Activated naive CD8-positive, alpha-beta T cell treated with anti-CD3 and anti-CD28 coated beads, Interleukin-2, amount 50 U/mL, for 16 hours (primary cell): ENCODE measurements around the gene RGS17.
"Not testable (repeated sequence)": the region's sequence is repeated elsewhere in the genome, so short reads cannot be mapped to it uniquely, and the experiment has no call there.

Source experiments
- DNase-seq: peaks from one replicate; pipeline ENCODE4 v3.0.0-alpha.2; 2020; ENCODE audit warnings: low read depth, low spot score

The RGS17 gene

GRCh38 chr6:153125032-153125431, 6.0 kb downstream of the RGS17 start:
- no peak for DNase-seq

- DNase-seq = no peak
These were observed 7.3 kb downstream of the RGS17 start for GRCh38 chr6:153123801-153124200.

DNA sequence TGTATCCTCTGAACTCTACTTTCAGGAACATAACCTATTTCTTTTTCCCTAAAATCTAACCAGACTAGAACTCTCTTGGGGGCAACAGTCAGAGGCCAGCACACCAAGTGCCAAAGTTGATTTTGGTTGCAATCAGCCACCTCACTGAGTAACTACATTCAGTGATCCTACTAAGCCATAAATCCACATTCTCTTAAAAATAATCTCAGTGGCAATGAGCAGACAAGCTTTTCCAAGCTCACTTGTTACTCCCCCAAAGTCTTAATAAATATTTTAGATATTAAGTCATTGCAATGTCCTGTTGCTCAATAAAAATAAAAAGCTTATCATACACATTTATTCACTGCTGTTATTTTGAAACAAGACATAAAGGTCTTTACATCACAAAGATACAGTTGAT, 9.8 kb downstream of the RGS17 start:
- no peak for DNase-seq

- no peak for DNase-seq
These were observed 12.8 kb downstream of the RGS17 start for GRCh38 chr6:153117986-153118879.

DNA sequence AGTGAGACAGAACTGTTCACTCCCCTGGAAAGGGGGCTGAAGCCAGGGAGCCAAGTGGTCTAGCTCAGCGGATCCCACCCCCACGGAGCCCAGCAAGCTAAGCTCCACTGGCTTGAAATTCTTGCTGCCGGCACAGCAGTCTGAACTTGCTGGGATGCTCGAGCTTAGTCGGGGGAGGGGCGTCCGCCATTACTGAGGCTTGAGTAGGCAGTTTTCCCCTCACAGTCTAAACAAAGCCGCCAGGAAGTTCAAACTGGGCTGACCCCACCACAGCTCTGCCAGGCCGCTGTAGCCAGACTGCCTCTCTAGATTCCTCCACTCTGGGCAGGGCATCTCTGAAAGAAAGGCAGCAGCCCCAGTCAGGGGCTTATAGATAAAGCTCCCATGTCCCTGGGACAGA, 20.0 kb downstream of the RGS17 start:
- DNase-seq = not testable (repeated sequence)

DNA sequence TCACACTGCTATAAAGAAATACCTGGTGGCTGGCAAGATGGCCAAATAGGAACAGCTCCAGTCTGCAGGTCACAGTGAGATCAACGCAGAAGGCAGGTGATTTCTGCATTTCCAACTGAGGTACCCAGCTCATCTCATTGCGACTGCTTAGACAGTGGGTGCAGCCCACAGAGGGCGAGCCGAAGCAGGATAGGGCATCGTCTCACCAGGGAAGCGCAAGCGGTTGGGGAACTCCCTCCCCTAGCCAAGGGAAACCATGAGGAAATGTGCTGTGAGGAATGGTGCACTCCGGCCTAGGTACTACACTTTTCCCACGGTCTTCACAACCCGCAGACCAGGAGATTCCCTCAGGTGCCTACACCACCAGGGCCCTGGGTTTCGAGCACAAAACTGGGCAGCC, 20.5 kb downstream of the RGS17 start:
- DNase-seq = not testable (repeated sequence)

DNA sequence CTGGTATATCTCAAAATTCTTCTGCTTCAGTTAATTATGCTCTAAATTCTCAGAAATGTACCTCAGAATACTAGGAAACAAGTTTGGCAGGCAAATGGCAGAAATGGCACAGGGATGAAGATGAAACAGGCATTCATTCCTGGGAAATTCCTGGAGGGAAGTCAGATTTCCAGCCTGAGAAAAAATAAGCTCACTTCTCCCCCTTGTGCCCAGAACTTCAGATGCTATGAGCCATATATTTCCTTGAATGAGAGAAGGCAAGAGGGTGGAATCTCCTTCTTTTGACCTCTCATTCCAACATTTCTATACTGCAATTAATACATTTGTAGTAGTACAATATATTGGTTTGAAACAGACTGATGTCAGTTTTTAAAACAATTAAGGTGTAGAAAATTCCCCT, 22.8 kb downstream of the RGS17 start:
- no peak for DNase-seq

DNA sequence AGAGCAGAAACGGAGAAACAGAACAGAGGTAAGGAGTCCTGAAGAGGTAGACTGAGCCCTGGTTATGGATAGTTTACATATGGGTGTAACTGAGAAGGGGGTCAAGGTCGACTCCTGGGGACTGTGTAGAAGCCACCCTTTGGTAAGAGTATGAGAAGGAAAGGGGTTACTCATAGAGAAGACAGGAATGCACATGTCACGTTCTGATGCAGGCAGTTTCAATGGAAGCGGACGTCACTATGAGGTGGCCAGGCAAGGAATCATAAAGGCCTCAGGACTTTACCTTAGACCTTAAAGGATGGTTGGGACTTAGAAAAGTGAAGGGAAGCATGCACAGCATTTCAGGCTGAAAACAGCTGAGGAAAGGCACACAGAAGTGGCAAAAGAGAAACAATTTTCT, 25.1 kb downstream of the RGS17 start:
- DNase-seq = no peak

DNA sequence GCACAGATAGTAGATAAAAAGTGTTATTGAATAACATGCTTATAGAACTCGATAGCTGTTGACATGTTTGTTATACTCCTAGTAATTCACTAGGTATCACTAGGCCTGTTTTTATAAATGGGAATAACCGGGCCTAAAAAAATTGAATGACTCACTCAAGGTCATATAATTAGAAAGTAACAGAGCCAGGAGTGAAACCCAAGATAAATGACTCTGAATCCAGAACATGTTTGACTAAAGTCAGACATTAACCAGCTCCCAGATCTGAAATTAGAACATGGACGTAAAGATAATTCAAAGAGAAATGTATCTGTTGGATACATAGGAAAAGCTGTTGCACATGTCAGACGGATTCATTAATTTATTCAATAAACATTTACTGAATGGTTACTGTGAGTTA, 26.9 kb downstream of the RGS17 start:
- no peak for DNase-seq

DNA sequence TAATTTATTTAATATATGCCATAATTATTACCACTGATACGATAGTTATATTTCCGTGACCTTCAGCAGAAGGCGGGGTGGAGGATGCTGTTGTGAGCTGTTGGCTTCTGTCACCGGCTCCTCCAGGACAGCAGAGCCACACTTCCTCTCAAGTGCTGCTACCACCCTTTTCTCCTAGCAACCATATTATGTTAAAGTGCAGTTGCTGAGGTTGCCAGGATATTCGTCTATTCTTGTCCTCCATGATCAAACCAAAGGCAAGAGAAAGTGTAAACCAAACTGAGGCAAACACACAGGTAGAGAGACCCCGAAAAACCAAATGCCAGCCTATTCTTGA, 27.8 kb downstream of the RGS17 start:
- DNase-seq = no peak

- DNase-seq = no peak
These were observed 28.3 kb downstream of the RGS17 start for GRCh38 chr6:153102605-153103318.

- no peak for DNase-seq
These were observed 29.6 kb downstream of the RGS17 start for GRCh38 chr6:153101461-153101860.

- no peak for DNase-seq
These were observed 31.4 kb downstream of the RGS17 start for GRCh38 chr6:153099636-153100035.

DNA sequence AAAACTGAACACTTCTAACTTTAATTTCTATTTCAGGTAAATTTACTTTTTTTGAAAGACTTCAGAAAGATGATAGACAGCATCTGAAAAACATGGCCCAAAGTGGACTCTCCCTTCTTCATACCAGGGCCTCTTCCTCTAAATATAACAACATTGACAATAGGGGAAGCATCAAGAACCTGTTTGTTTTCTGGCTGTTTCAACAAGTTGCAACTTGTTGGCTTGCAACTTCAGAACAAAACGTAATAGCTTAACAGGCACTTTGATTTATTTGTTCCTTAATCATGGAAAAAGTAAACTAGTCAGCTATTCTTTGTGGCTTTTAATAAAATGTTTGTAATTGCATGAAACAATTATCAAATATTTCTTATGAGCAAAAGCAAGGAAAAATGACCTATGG, 34.3 kb downstream of the RGS17 start:
- no peak for DNase-seq

DNA sequence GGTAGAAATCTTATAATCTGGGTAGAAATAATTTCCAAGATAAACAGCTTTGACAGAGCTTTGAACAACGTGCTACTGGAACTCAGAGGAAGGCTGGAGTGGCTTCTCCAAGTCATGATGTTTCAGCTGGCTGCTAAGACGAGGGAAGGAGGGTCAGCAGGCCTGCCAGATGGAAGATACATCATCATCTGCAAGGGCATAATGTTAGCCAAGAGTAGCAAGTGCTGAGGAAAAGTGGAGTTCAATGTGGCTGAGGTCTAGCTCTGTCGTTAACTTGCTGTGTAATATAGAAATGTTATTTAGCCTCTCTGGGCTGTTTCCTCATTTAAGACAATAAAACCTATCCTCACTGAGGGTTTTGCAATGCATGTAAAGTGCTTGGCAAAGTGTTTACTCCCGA, 35.1 kb downstream of the RGS17 start:
- no peak for DNase-seq

- no peak for DNase-seq
These were observed 38.7 kb downstream of the RGS17 start for GRCh38 chr6:153092082-153093013.

GRCh38 chr6:153090241-153090930, 40.7 kb downstream of the RGS17 start:
- DNase-seq = no peak

- DNase-seq = no peak
These were observed 42.3 kb downstream of the RGS17 start for GRCh38 chr6:153088796-153089195.

DNA sequence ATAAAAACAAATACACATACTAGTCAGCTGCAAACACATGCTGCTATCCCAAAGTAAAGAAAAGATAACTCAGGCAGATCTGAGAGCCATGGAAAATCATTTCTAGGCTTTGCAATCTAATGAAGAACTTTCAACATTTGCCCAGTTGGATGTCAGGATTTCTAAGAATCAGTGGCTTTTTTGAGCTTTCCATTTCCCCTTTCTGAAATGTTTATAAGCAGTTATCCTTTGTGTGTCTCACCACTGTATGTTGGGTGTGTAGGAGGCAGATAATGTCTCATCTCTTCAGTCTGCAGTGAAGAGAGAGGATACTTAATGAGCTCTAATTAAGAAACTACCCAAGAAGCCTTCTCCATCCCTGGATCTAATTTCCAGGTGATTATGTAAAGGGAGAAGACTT, 43.6 kb downstream of the RGS17 start:
- no peak for DNase-seq

- DNase-seq = no peak
These were observed 44.7 kb downstream of the RGS17 start for GRCh38 chr6:153086225-153086990.

GRCh38 chr6:153085239-153085638, 45.8 kb downstream of the RGS17 start:
- no peak for DNase-seq
